K562 (cell line): ENCODE data around the gene BLTP2. TPM values are rescaled to one million over a fixed set of nuclear protein-coding genes. Genes with fewer than 3 reads are reported as not detected.

Experiments used
- BCLAF1 ChIP-seq, 2 experiments: fragments of 450-650 bp in 1 of 2; IDR thresholded peaks; 2 replicates each; pipeline ENCODE4 v1.6.1; 2011 to 2017; ENCODE audit warnings: low read depth in 2 of 2, antibody characterized with exemption in 1 of 2, borderline replicate concordance in 1 of 2, low read length in 1 of 2, mild to moderate bottlenecking in 1 of 2, mixed read lengths in 1 of 2; ENCODE audit not compliant: control insufficient read depth in 1 of 2
- CREB1 ChIP-seq, 2 experiments: sonication (generic) in 1 of 2; formaldehyde crosslinking in 1 of 2; IDR thresholded peaks; 2 replicates each; pipeline versions ENCODE4 v1.6.1 to v1.8.0; 2012 to 2022; ENCODE audit warnings: inconsistent platforms in 1 of 2, mild to moderate bottlenecking in 1 of 2, missing genetic modification reagents in 1 of 2, moderate library complexity in 1 of 2
- DMBX1 ChIP-seq: fragments of 250-450 bp; sonication (Bioruptor Pico); IDR thresholded peaks from 2 replicates; pipeline ENCODE4 v1.8.0; 2022; ENCODE audit warnings: inconsistent platforms, mild to moderate bottlenecking, moderate library complexity, borderline replicate concordance
- EGR1 ChIP-seq: fragments of 450-650 bp; conservative IDR thresholded peaks from 2 replicates; pipeline ENCODE4 v1.6.1; 2017; ENCODE audit warnings: mild to moderate bottlenecking
- EP400 ChIP-seq: fragments of 450-650 bp; IDR thresholded peaks from 2 replicates; pipeline ENCODE4 v1.6.1; 2017; ENCODE audit warnings: antibody characterized with exemption, mild to moderate bottlenecking, moderate library complexity
- FOXJ3 ChIP-seq: sonication (generic); formaldehyde crosslinking; IDR thresholded peaks from 2 replicates; pipeline ENCODE4 v1.4.0; 2020; ENCODE audit warnings: mild to moderate bottlenecking, missing genetic modification reagents
- KAT7 ChIP-seq: sonication (generic); formaldehyde crosslinking; IDR thresholded peaks from 2 replicates; pipeline ENCODE4 v1.8.0; 2022; ENCODE audit warnings: missing genetic modification reagents, mild to moderate bottlenecking, borderline replicate concordance
- L3MBTL2 ChIP-seq: fragments of 450-650 bp; IDR thresholded peaks from 2 replicates; pipeline ENCODE4 v1.6.1; 2016; ENCODE audit warnings: mild to moderate bottlenecking, moderate library complexity
- MEF2A ChIP-seq: IDR thresholded peaks from 2 replicates; pipeline ENCODE4 v1.6.1; 2011; ENCODE audit warnings: low read depth, mild to moderate bottlenecking, low read length, moderate library complexity; ENCODE audit not compliant: control insufficient read depth
- NONO ChIP-seq, 2 experiments: fragments of 200-400 bp in 1 of 2; fragments of 450-650 bp in 1 of 2; formaldehyde crosslinking in 1 of 2; IDR thresholded peaks; 2 replicates each; pipeline ENCODE4 v1.6.1; 2017; ENCODE audit warnings: low read depth in 2 of 2, mild to moderate bottlenecking in 2 of 2, moderate library complexity in 2 of 2, low read length in 1 of 2
- PBX2 ChIP-seq, 2 experiments: IDR thresholded peaks in 1 of 2; conservative IDR thresholded peaks in 1 of 2; 2 replicates each; pipeline ENCODE4 v1.6.1; 2016; ENCODE audit warnings: low read depth in 2 of 2, mild to moderate bottlenecking in 1 of 2, missing compliant biosample characterization in 1 of 2, missing genetic modification characterization in 1 of 2, moderate library complexity in 1 of 2
- RBM25 ChIP-seq: fragments of 200-400 bp; formaldehyde crosslinking; IDR thresholded peaks from 2 replicates; pipeline ENCODE4 v1.6.1; 2018; ENCODE audit warnings: low read length, low read depth, moderate library complexity; ENCODE audit not compliant: severe bottlenecking
- ZC3H8 ChIP-seq: fragments of 450-650 bp; IDR thresholded peaks from 2 replicates; pipeline ENCODE4 v1.6.1; 2017
- ZNF696 ChIP-seq: fragments of 250-450 bp; sonication (Bioruptor Pico); conservative IDR thresholded peaks from 2 replicates; pipeline ENCODE4 v1.4.0; 2020; ENCODE audit warnings: mild to moderate bottlenecking, moderate library complexity
- ZNF707 ChIP-seq: fragments of 250-450 bp; sonication (Bioruptor Pico); conservative IDR thresholded peaks from 2 replicates; pipeline ENCODE4 v1.8.0; 2022; ENCODE audit warnings: inconsistent platforms, mild to moderate bottlenecking, moderate library complexity
- polyA plus RNA-seq, 8 experiments: library from polyadenylated mRNA; depleted of rRNA in 4 of 8; stranded (reverse) in 5 of 8; unstranded in 3 of 8; fragments of >200 nt; fragmentation: Nextera tagmentation in 2 of 8; fragmentation: Illumina TruSeq in 1 of 8; extraction: Ambion mirVana in 2 of 8; extraction: Trizol in 1 of 8; gene quantifications; 2 replicates each; pipeline versions ENCODE4 v1.2.1 to v1.2.3, GENCODE V29; 2011 to 2014; ENCODE audit warnings: inconsistent platforms in 1 of 8, missing spikeins in 1 of 8
- total RNA-seq, 7 experiments: library from RNA; depleted of rRNA in 6 of 7; stranded (reverse); fragments of >200 nt in 6 of 7; fragmentation: Illumina TruSeq in 2 of 7; extraction: Trizol in 2 of 7; gene quantifications; 2 replicates each; pipeline versions ENCODE4 v1.2.1 to v1.2.3, GENCODE V29; 2011 to 2021; ENCODE audit warnings: low replicate concordance in 1 of 7
- TF ChIP-seq, protein P1 (sequence below), 2 experiments: IDR thresholded peaks; 2 replicates each; pipeline ENCODE4 v1.6.1; 2012; ENCODE audit warnings: improper control_type of control experiment in 2 of 2, low read depth in 2 of 2, low read length in 2 of 2, borderline replicate concordance in 1 of 2

BLTP2 gene
- total and polyA plus RNA-seq, 9 of the 15 experiments (the other 6 are each of a cell fraction or from before 2014, with no cell fraction given) = 14.7 to 174 (median 103) TPM

- peak; percentile 90; the same call in 1 of the 2 replicates for TF ChIP-seq KAT7
- TF ChIP-seq EGR1 = no peak
- peak; percentile 79 for TF ChIP-seq RBM25
- TF ChIP-seq DMBX1 (CRISPR knock-in tag) = no peak
- TF ChIP-seq FOXJ3 (CRISPR knock-in tag) = no peak
- TF ChIP-seq ZNF696 = no peak
- TF ChIP-seq EP400 = 0 out of 2 replicates have a peak, but pooled peaks have one; percentile 2
- peak; percentile 8; the same call in 1 of the 2 replicates for TF ChIP-seq ZC3H8
- TF ChIP-seq ZNF707 (CRISPR knock-in tag) = no peak
- peak in 1 of 2 experiments; percentile 22; a peak in 1 of 4 replicates for TF ChIP-seq NONO (IDR thresholded peaks at IDR 0.05; ENCODE audit: low read depth in 2 of 2, low read length in 1 of 2)
- TF ChIP-seq, protein P1, sequence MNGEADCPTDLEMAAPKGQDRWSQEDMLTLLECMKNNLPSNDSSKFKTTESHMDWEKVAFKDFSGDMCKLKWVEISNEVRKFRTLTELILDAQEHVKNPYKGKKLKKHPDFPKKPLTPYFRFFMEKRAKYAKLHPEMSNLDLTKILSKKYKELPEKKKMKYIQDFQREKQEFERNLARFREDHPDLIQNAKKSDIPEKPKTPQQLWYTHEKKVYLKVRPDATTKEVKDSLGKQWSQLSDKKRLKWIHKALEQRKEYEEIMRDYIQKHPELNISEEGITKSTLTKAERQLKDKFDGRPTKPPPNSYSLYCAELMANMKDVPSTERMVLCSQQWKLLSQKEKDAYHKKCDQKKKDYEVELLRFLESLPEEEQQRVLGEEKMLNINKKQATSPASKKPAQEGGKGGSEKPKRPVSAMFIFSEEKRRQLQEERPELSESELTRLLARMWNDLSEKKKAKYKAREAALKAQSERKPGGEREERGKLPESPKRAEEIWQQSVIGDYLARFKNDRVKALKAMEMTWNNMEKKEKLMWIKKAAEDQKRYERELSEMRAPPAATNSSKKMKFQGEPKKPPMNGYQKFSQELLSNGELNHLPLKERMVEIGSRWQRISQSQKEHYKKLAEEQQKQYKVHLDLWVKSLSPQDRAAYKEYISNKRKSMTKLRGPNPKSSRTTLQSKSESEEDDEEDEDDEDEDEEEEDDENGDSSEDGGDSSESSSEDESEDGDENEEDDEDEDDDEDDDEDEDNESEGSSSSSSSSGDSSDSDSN (IDR thresholded peaks at IDR 0.05; ENCODE audit: borderline replicate concordance in 1 of 2, low read depth in 2 of 2, low read length in 2 of 2) = peak in 1 of 2 experiments; percentile 81; a peak in 2 of 4 replicates
- TF ChIP-seq CREB1 (IDR thresholded peaks at IDR 0.05) = peak; percentile 47
- TF ChIP-seq CREB1 (CRISPR knock-in tag; IDR thresholded peaks at IDR 0.05) = peak; percentile 72; the same call in 1 of the 2 replicates
- TF ChIP-seq MEF2A = peak; percentile 86
- peak; percentile 11; the same call in 1 of the 2 replicates for TF ChIP-seq L3MBTL2
- no peak for TF ChIP-seq PBX2 (CRISPR knock-in tag; IDR thresholded peaks at IDR 0.05; ENCODE audit: low read depth)
- peak; percentile 90 for TF ChIP-seq PBX2 (tag; conservative IDR thresholded peaks at IDR 0.05; ENCODE audit: low read depth)
- 0 out of 4 replicates have a peak, but pooled peaks of 1 of the 2 experiments have one; percentile 39 for TF ChIP-seq BCLAF1 (IDR thresholded peaks at IDR 0.05; ENCODE audit: borderline replicate concordance in 1 of 2, control insufficient read depth in 1 of 2, low read depth in 2 of 2, low read length in 1 of 2)
Observed at GRCh38 chr17:28599311-28600184, 45.4 kb downstream of the BLTP2 start (continued).
